D721Med (cell line): ENCODE results near the gene SERTAD4.
A peak's percentile ranks its signal among the peaks of the same experiment; 100 is the strongest.

Experiments
- DNase-seq: peaks from one replicate; pipeline ENCODE4 v3.0.0; 2011; ENCODE audit warnings: low spot score; ENCODE audit not compliant: insufficient read length
- FAIRE-seq: peaks from 2 replicates; lab custom pipeline; 2011; peaks lifted over from hg19 to GRCh38; lab: Jason Lieb, UNC
- CTCF ChIP-seq: IDR thresholded peaks from 2 replicates; pipeline ENCODE4 v1.5.1; 2012; ENCODE audit warnings: mild to moderate bottlenecking, control low read depth; ENCODE audit not compliant: insufficient read depth; ENCODE audit errors: missing control alignments

The SERTAD4 gene

DNA sequence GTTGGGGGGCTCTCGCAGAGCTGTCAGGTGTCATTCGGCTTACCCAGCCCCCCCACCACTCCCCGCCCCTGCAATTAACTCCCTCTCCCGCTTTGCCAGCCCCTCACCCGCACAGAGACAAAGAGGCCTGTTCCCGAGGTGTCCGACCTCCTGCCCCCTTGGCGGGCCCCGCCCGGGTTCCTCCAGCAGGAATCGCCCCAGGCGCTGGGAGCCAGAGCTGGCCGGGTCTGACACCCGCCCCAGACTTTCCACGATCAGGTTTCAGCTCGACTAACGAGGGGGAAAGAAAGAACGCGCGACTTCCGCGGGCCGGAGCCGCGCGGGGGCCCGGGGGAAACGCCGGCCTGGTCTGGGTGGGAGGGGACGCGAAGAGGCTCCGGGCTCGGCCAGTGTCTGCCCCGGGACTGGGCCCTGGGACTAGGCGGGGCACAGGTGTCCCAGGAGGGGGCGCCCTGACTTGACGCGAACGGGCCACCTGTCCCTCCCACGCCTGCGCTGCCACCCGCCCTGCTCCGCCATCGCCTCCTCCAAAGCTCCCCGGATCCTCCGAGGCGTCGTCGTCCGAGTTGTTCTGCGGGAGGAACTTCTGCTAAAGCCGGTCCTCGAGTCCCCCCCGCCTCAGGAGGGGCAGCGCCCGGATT is 59.8 kb downstream of the SERTAD4 start:
- no peak for DNase-seq
- no peak for TF ChIP-seq CTCF
- FAIRE-seq: no peak

DNA sequence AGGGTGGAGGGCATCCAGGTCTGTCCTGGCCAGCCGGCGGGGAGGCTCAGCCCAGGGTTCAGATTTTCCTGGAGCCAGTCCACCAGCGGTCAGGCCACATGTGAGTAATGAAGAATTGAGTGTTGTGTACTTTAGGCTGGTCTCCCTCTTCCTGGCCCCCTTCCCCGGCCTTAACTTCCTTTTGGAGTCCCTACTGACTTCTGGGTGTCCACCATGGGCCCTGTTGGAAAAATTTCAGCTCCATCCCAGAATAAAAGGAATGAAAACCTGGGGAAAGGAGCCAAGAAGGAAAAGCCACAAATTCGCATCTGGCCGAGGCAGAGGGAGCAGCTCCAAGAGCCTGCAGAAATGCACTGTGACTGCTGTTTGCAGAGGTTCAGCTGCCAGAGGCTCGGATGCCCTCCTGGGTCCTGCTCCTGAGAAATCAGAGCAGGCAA is 60.6 kb downstream of the SERTAD4 start:
- TF ChIP-seq CTCF: no peak
- FAIRE-seq: no peak
- DNase-seq: no peak

GRCh38 chr1:210294999-210295745 is 62.6 kb downstream of the SERTAD4 start:
- DNase-seq: peak; percentile 80
- peak; percentile 74 for FAIRE-seq
- no peak for TF ChIP-seq CTCF
